HEK293 (cell line): ENCODE data around the gene SMS.

Experiments
- OSR2 ChIP-seq: fragments of 450-650 bp; formaldehyde crosslinking; IDR thresholded peaks from 2 replicates; pipeline ENCODE4 v1.5.1; 2016; ENCODE audit warnings: missing biosample characterization, missing genetic modification characterization
- PRDM1 ChIP-seq: fragments of 450-650 bp; formaldehyde crosslinking; IDR thresholded peaks from 2 replicates; pipeline ENCODE4; 2016; ENCODE audit warnings: missing biosample characterization, missing genetic modification characterization
- SCRT2 ChIP-seq: fragments of 450-650 bp; formaldehyde crosslinking; IDR thresholded peaks from 2 replicates; pipeline ENCODE4 v1.5.1; 2016; ENCODE audit warnings: missing biosample characterization, missing genetic modification characterization
- ZBTB17 ChIP-seq: fragments of 450-650 bp; formaldehyde crosslinking; IDR thresholded peaks from 2 replicates; pipeline ENCODE4 v1.5.1; 2016; ENCODE audit warnings: missing biosample characterization, missing genetic modification characterization
- ZNF2 ChIP-seq: fragments of 450-650 bp; formaldehyde crosslinking; IDR thresholded peaks from 2 replicates; pipeline ENCODE4 v1.5.1; 2016; ENCODE audit warnings: missing biosample characterization, missing genetic modification characterization
- ZNF335 ChIP-seq: fragments of 450-650 bp; formaldehyde crosslinking; conservative IDR thresholded peaks from 2 replicates; pipeline ENCODE4 v1.5.1; 2016; ENCODE audit warnings: missing biosample characterization, missing genetic modification characterization
- ZNF626 ChIP-seq: fragments of 450-650 bp; sonication (Bioruptor Pico); formaldehyde crosslinking; IDR thresholded peaks from 2 replicates; pipeline ENCODE4 v1.5.1; 2018; ENCODE audit warnings: missing biosample characterization, missing genetic modification characterization, inconsistent platforms
- ZNF660 ChIP-seq: fragments of 450-650 bp; IDR thresholded peaks from 2 replicates; pipeline ENCODE4 v1.5.1; 2018; ENCODE audit warnings: missing biosample characterization, mild to moderate bottlenecking, missing genetic modification characterization
- ZNF768 ChIP-seq: fragments of 450-650 bp; formaldehyde crosslinking; IDR thresholded peaks from 2 replicates; pipeline ENCODE4 v1.5.1; 2018; ENCODE audit warnings: missing biosample characterization, mild to moderate bottlenecking, missing genetic modification characterization
- ZNF843 ChIP-seq: fragments of 450-650 bp; formaldehyde crosslinking; IDR thresholded peaks from 2 replicates; pipeline ENCODE4 v1.5.1; 2016; ENCODE audit warnings: missing biosample characterization, missing genetic modification characterization
- ZSCAN30 ChIP-seq: fragments of 450-650 bp; IDR thresholded peaks from 2 replicates; pipeline ENCODE4 v1.5.1; 2018; ENCODE audit warnings: missing biosample characterization, mild to moderate bottlenecking, missing genetic modification characterization, moderate library complexity
- TF ChIP-seq, protein P1 (sequence below): fragments of 450-650 bp; formaldehyde crosslinking; IDR thresholded peaks from 2 replicates; pipeline ENCODE4 v1.5.1; 2016; ENCODE audit warnings: missing biosample characterization, missing genetic modification characterization, borderline replicate concordance
- TF ChIP-seq, protein P2 (sequence below): fragments of 450-650 bp; formaldehyde crosslinking; IDR thresholded peaks from 2 replicates; pipeline ENCODE4 v1.5.1; 2016; ENCODE audit warnings: missing biosample characterization, missing genetic modification characterization, borderline replicate concordance
- TF ChIP-seq, protein P3 (sequence below): fragments of 450-650 bp; formaldehyde crosslinking; IDR thresholded peaks from 2 replicates; pipeline ENCODE4 v1.5.1; 2016; ENCODE audit warnings: missing biosample characterization, missing genetic modification characterization
- TF ChIP-seq, protein P4 (sequence below): fragments of 450-650 bp; formaldehyde crosslinking; IDR thresholded peaks from 2 replicates; pipeline ENCODE4 v1.5.1; 2016; ENCODE audit warnings: missing biosample characterization, missing genetic modification characterization
- TF ChIP-seq, protein P5 (sequence below): fragments of 450-650 bp; formaldehyde crosslinking; IDR thresholded peaks from 2 replicates; pipeline ENCODE4 v1.5.1; 2017; ENCODE audit warnings: missing biosample characterization, missing genetic modification characterization
- TF ChIP-seq, protein P6 (sequence below): fragments of 450-650 bp; formaldehyde crosslinking; IDR thresholded peaks from 2 replicates; pipeline ENCODE4 v1.5.1; 2016; ENCODE audit warnings: missing biosample characterization, missing genetic modification characterization, low read depth
- TF ChIP-seq, protein P7 (sequence below): fragments of 450-650 bp; formaldehyde crosslinking; IDR thresholded peaks from 2 replicates; pipeline ENCODE4 v1.5.1; 2016; ENCODE audit warnings: missing biosample characterization, missing genetic modification characterization

Gene SMS

DNA sequence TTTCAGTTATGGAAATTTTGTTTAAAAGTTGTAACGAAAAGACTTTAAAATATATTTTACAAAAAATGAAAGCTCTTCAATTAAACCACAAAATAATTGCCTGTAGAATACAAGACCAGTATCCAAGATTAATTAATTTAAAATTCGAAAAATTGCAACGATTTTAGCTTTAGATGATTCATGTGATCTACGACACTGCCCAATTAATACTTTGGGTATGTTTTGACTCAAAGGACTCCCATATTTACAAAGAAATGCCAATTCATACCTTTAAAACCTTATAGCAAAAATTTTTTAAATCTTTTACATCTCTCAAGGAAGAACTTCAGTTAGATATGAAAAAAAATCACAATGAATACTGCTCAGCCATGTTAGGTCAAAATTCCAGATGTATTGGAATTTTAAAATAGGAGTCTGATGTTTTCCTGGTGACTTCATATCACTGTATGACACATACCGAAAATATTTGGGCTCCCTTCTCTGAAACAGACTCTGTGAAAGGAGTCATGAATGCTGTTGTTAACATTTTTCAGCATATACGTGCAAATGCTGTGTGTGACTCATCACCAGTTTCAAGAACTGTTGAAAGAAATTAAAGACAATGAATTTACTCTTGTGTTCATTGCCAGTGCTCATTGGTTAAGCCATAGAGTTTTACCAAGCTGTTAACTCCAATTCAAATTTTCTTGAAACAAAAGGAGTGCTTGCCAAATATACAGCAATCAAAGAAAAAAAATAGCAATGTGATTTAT, 13.8 kb upstream of the SMS start (continued):
- TF ChIP-seq, protein P1, sequence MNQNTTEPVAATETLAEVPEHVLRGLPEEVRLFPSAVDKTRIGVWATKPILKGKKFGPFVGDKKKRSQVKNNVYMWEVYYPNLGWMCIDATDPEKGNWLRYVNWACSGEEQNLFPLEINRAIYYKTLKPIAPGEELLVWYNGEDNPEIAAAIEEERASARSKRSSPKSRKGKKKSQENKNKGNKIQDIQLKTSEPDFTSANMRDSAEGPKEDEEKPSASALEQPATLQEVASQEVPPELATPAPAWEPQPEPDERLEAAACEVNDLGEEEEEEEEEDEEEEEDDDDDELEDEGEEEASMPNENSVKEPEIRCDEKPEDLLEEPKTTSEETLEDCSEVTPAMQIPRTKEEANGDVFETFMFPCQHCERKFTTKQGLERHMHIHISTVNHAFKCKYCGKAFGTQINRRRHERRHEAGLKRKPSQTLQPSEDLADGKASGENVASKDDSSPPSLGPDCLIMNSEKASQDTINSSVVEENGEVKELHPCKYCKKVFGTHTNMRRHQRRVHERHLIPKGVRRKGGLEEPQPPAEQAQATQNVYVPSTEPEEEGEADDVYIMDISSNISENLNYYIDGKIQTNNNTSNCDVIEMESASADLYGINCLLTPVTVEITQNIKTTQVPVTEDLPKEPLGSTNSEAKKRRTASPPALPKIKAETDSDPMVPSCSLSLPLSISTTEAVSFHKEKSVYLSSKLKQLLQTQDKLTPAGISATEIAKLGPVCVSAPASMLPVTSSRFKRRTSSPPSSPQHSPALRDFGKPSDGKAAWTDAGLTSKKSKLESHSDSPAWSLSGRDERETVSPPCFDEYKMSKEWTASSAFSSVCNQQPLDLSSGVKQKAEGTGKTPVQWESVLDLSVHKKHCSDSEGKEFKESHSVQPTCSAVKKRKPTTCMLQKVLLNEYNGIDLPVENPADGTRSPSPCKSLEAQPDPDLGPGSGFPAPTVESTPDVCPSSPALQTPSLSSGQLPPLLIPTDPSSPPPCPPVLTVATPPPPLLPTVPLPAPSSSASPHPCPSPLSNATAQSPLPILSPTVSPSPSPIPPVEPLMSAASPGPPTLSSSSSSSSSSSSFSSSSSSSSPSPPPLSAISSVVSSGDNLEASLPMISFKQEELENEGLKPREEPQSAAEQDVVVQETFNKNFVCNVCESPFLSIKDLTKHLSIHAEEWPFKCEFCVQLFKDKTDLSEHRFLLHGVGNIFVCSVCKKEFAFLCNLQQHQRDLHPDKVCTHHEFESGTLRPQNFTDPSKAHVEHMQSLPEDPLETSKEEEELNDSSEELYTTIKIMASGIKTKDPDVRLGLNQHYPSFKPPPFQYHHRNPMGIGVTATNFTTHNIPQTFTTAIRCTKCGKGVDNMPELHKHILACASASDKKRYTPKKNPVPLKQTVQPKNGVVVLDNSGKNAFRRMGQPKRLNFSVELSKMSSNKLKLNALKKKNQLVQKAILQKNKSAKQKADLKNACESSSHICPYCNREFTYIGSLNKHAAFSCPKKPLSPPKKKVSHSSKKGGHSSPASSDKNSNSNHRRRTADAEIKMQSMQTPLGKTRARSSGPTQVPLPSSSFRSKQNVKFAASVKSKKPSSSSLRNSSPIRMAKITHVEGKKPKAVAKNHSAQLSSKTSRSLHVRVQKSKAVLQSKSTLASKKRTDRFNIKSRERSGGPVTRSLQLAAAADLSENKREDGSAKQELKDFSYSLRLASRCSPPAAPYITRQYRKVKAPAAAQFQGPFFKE (tag by site-specific recombination): no peak
- TF ChIP-seq, protein P2, sequence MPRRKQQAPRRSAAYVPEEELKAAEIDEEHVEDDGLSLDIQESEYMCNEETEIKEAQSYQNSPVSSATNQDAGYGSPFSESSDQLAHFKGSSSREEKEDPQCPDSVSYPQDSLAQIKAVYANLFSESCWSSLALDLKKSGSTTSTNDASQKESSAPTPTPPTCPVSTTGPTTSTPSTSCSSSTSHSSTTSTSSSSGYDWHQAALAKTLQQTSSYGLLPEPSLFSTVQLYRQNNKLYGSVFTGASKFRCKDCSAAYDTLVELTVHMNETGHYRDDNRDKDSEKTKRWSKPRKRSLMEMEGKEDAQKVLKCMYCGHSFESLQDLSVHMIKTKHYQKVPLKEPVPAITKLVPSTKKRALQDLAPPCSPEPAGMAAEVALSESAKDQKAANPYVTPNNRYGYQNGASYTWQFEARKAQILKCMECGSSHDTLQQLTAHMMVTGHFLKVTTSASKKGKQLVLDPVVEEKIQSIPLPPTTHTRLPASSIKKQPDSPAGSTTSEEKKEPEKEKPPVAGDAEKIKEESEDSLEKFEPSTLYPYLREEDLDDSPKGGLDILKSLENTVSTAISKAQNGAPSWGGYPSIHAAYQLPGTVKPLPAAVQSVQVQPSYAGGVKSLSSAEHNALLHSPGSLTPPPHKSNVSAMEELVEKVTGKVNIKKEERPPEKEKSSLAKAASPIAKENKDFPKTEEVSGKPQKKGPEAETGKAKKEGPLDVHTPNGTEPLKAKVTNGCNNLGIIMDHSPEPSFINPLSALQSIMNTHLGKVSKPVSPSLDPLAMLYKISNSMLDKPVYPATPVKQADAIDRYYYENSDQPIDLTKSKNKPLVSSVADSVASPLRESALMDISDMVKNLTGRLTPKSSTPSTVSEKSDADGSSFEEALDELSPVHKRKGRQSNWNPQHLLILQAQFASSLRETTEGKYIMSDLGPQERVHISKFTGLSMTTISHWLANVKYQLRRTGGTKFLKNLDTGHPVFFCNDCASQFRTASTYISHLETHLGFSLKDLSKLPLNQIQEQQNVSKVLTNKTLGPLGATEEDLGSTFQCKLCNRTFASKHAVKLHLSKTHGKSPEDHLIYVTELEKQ (tag by site-specific recombination): peak; percentile 44; the same call in 1 of the 2 replicates
- TF ChIP-seq, protein P3, sequence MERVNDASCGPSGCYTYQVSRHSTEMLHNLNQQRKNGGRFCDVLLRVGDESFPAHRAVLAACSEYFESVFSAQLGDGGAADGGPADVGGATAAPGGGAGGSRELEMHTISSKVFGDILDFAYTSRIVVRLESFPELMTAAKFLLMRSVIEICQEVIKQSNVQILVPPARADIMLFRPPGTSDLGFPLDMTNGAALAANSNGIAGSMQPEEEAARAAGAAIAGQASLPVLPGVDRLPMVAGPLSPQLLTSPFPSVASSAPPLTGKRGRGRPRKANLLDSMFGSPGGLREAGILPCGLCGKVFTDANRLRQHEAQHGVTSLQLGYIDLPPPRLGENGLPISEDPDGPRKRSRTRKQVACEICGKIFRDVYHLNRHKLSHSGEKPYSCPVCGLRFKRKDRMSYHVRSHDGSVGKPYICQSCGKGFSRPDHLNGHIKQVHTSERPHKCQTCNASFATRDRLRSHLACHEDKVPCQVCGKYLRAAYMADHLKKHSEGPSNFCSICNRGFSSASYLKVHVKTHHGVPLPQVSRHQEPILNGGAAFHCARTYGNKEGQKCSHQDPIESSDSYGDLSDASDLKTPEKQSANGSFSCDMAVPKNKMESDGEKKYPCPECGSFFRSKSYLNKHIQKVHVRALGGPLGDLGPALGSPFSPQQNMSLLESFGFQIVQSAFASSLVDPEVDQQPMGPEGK (tag by site-specific recombination): 0 out of 2 replicates have a peak, but pooled peaks have one; percentile 34
- TF ChIP-seq, protein P4, sequence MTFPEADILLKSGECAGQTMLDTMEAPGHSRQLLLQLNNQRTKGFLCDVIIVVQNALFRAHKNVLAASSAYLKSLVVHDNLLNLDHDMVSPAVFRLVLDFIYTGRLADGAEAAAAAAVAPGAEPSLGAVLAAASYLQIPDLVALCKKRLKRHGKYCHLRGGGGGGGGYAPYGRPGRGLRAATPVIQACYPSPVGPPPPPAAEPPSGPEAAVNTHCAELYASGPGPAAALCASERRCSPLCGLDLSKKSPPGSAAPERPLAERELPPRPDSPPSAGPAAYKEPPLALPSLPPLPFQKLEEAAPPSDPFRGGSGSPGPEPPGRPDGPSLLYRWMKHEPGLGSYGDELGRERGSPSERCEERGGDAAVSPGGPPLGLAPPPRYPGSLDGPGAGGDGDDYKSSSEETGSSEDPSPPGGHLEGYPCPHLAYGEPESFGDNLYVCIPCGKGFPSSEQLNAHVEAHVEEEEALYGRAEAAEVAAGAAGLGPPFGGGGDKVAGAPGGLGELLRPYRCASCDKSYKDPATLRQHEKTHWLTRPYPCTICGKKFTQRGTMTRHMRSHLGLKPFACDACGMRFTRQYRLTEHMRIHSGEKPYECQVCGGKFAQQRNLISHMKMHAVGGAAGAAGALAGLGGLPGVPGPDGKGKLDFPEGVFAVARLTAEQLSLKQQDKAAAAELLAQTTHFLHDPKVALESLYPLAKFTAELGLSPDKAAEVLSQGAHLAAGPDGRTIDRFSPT (tag by site-specific recombination): peak; percentile 68; the same call in 1 of the 2 replicates
- TF ChIP-seq ZNF626 (tag by site-specific recombination) (no peak), ZSCAN30 (tag by site-specific recombination) (no peak), PRDM1 (tag by site-specific recombination) (peak; percentile 54; the same call in 1 of the 2 replicates), ZNF660 (tag by site-specific recombination) (peak; percentile 80; the same call in 1 of the 2 replicates), ZNF2 (tag by site-specific recombination) (no peak), OSR2 (tag by site-specific recombination) (0 out of 2 replicates have a peak, but pooled peaks have one; percentile 13), ZNF843 (0 out of 2 replicates have a peak, but pooled peaks have one; percentile 39), ZNF768 (tag by site-specific recombination) (no peak), ZBTB17 (tag by site-specific recombination) (no peak), ZNF335 (tag by site-specific recombination) (peak; percentile 33; the same call in 1 of the 2 replicates), SCRT2 (0 out of 2 replicates have a peak, but pooled peaks have one; percentile 59)
- TF ChIP-seq, protein P5, sequence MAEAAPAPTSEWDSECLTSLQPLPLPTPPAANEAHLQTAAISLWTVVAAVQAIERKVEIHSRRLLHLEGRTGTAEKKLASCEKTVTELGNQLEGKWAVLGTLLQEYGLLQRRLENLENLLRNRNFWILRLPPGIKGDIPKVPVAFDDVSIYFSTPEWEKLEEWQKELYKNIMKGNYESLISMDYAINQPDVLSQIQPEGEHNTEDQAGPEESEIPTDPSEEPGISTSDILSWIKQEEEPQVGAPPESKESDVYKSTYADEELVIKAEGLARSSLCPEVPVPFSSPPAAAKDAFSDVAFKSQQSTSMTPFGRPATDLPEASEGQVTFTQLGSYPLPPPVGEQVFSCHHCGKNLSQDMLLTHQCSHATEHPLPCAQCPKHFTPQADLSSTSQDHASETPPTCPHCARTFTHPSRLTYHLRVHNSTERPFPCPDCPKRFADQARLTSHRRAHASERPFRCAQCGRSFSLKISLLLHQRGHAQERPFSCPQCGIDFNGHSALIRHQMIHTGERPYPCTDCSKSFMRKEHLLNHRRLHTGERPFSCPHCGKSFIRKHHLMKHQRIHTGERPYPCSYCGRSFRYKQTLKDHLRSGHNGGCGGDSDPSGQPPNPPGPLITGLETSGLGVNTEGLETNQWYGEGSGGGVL: 0 out of 2 replicates have a peak, but pooled peaks have one; percentile 28
- TF ChIP-seq, protein P6, sequence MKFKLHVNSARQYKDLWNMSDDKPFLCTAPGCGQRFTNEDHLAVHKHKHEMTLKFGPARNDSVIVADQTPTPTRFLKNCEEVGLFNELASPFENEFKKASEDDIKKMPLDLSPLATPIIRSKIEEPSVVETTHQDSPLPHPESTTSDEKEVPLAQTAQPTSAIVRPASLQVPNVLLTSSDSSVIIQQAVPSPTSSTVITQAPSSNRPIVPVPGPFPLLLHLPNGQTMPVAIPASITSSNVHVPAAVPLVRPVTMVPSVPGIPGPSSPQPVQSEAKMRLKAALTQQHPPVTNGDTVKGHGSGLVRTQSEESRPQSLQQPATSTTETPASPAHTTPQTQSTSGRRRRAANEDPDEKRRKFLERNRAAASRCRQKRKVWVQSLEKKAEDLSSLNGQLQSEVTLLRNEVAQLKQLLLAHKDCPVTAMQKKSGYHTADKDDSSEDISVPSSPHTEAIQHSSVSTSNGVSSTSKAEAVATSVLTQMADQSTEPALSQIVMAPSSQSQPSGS: peak; percentile 26; the same call in 1 of the 2 replicates
- TF ChIP-seq, protein P7, sequence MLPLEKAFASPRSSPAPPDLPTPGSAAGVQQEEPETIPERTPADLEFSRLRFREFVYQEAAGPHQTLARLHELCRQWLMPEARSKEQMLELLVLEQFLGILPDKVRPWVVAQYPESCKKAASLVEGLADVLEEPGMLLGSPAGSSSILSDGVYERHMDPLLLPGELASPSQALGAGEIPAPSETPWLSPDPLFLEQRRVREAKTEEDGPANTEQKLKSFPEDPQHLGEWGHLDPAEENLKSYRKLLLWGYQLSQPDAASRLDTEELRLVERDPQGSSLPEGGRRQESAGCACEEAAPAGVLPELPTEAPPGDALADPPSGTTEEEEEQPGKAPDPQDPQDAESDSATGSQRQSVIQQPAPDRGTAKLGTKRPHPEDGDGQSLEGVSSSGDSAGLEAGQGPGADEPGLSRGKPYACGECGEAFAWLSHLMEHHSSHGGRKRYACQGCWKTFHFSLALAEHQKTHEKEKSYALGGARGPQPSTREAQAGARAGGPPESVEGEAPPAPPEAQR (tag by site-specific recombination): no peak
